ENCODE measurements around the gene CDH18. TPM values are rescaled to one million over a fixed set of nuclear protein-coding genes. Genes with fewer than 3 reads are reported as not detected.

CDH18 gene
- total and polyA plus RNA-seq, 2 donors (not counting 3 experiments of a cell fraction or from before 2014, with no cell fraction given) = 0.06 TPM; not detected in 1

DNA sequence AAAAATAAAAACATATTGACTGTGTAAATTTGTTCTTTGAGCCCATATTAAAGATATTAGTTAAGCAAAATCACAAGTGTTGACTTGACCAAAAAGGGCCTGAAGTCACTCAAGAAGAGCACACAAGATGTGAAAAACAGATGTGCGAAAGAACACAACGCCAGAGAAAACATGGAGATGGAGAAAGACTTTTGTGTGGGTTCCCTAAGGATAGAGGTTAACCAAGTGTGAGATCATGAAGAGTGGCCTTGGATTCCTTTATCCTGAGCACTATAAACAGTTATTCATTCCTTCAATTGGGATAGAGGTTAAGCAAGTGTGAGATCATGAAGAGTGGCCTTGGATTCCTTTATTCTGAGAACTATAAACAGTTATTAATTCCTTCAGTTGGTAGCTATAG is 361.8 kb downstream of the CDH18 start:
- Histone ChIP-seq H3K4me3 (replicated peaks in 1 of 3; ENCODE audit: insufficient read depth in 1 of 3, low read depth in 1 of 3, low read length in 3 of 3) (no peak overlapping the region), H3K27ac (ENCODE audit: insufficient read depth, low read depth, low read length) (no peak overlapping the region), H3K27me3 (ENCODE audit: control insufficient read depth in 2 of 2, insufficient read depth in 2 of 2, low read length in 2 of 2) (no peaks in the 10 kb centered on the region), H3K9me3 (replicated peaks; ENCODE audit: control insufficient read depth, insufficient read depth, low read length) (peaks cover 2% of the 10 kb centered on the region), H4K20me1 (replicated peaks; ENCODE audit: control insufficient read depth, extremely low read depth, insufficient read depth, low read length) (no peaks in the 10 kb centered on the region), H3K4me1 (ENCODE audit: control insufficient read depth, extremely low read depth, insufficient read depth, low read length) (no peaks in the 10 kb centered on the region), H3K4me2 (ENCODE audit: insufficient read depth, low read length) (no peak overlapping the region), H3K9ac (replicated peaks; ENCODE audit: extremely low read depth, insufficient read depth, low read length) (no peak overlapping the region), H3K79me2 (ENCODE audit: control insufficient read depth, insufficient read depth, low read length) (no peaks in the 10 kb centered on the region), H3K36me3 (ENCODE audit: control insufficient read depth in 2 of 2, extremely low read depth in 1 of 2, insufficient read depth in 2 of 2, low read length in 2 of 2) (no peaks in the 10 kb centered on the region), H3K9me1 (replicated peaks; ENCODE audit: control insufficient read depth, extremely low read depth, insufficient read depth, low read length) (no peaks in the 10 kb centered on the region), H2AFZ (ENCODE audit: low read depth, low read length) (no peak overlapping the region)
- DNase-seq (ENCODE audit: low read depth, low spot score) (no peak), FAIRE-seq (no peak)
- dilution Hi-C loops (cut with MboI; ENCODE audit: extremely low pct_ligation_motif_present, low sequenced_read_pairs) = no loop called here
- no TSS peak for BruUV-seq (replicated peaks)
- ChIA-PET POLR2A (no interaction called here), CTCF (no interaction called here)
- intact Hi-C loops (cut with micrococcal nuclease) = no loop called here
- TF ChIP-seq MYC (IDR thresholded peaks at IDR 0.05; ENCODE audit: low read depth, low read length) = no peak
- TF ChIP-seq POLR2AphosphoS5 (IDR thresholded peaks at IDR 0.05; ENCODE audit: insufficient read depth, low read depth, low read length) = no peak
- no peak for TF ChIP-seq MAX (IDR thresholded peaks at IDR 0.05; ENCODE audit: insufficient read depth, insufficient read length)
- TF ChIP-seq CTCF (IDR thresholded peaks at IDR 0.05; ENCODE audit: extremely low read depth in 1 of 2, insufficient read depth in 1 of 2, low read depth in 1 of 2, low read length in 2 of 2) = no peak
- no peak for TF ChIP-seq FOS (IDR thresholded peaks at IDR 0.05; ENCODE audit: borderline replicate concordance, insufficient read depth, low read length)
- TF ChIP-seq GATA2 (IDR thresholded peaks at IDR 0.05; ENCODE audit: insufficient read depth, insufficient read length, low read depth, low read length) = no peak
- TF ChIP-seq POLR2A (IDR thresholded peaks at IDR 0.05; ENCODE audit: low read depth, low read length) = no peak
- TF ChIP-seq EZH2 (IDR thresholded peaks at IDR 0.05; ENCODE audit: borderline replicate concordance, low read depth, low read length, severe bottlenecking) = no peak
- no peak for TF ChIP-seq JUN (IDR thresholded peaks at IDR 0.05; ENCODE audit: borderline replicate concordance, insufficient read depth, insufficient read length, low read depth)

Measured in endothelial cell of umbilical vein (primary cell).